Muscle layer of duodenum (tissue), 2 donors: ENCODE results near the gene MTO1.
A peak's percentile ranks its signal among the peaks of the same experiment; 100 is the strongest.
"Not testable (repeated sequence)": the region's sequence is repeated elsewhere in the genome, so short reads cannot be mapped to it uniquely, and the experiment has no call there.

Experiments used
- H3K27ac ChIP-seq: one replicate; pipeline ENCODE4 v1.7.0; 2013; ENCODE audit warnings: mild to moderate bottlenecking, low read length
- H3K27me3 ChIP-seq: one replicate; pipeline ENCODE4 v1.7.0; 2013; ENCODE audit warnings: low read depth, mild to moderate bottlenecking, control low read depth, low read length
- H3K36me3 ChIP-seq, 2 donors: one replicate each; pipeline ENCODE4 v1.7.0; 2013; ENCODE audit warnings: low read length in 2 of 2, control low read depth in 1 of 2, mild to moderate bottlenecking in 1 of 2; ENCODE audit not compliant: insufficient read depth in 2 of 2, control insufficient read depth in 1 of 2
- H3K4me1 ChIP-seq, 2 donors: one replicate each; pipeline ENCODE4 v1.7.0; 2013; ENCODE audit warnings: low read length in 2 of 2, mild to moderate bottlenecking in 2 of 2, control low read depth in 1 of 2, moderate library complexity in 1 of 2; ENCODE audit not compliant: insufficient read depth in 2 of 2, control insufficient read depth in 1 of 2
- H3K4me3 ChIP-seq, 2 donors: one replicate each; pipeline ENCODE4 v1.7.0; 2013; ENCODE audit warnings: low read length in 2 of 2, low read depth in 1 of 2, mild to moderate bottlenecking in 1 of 2
- H3K9me3 ChIP-seq, 2 donors: one replicate each; pipeline ENCODE4 v1.7.0; 2013; ENCODE audit warnings: low read length in 2 of 2, control low read depth in 1 of 2, mild to moderate bottlenecking in 1 of 2; ENCODE audit not compliant: control insufficient read depth in 1 of 2
- donor health status: healthy.

MTO1 gene

GRCh38 chr6:73505142-73505541 lies 43.6 kb downstream of the MTO1 start:
- H3K4me1 ChIP-seq, result no peaks in the 10 kb centered on the region
- peaks cover 24 to 30% of the 10 kb centered on the region in 2 donors for H3K36me3 ChIP-seq

GRCh38 chr6:73505705-73506104 lies 44.2 kb downstream of the MTO1 start:
- not testable (repeated sequence) for H3K27me3 ChIP-seq, H3K4me3 ChIP-seq, H3K4me1 ChIP-seq, H3K9me3 ChIP-seq, H3K27ac ChIP-seq
- peaks cover 20 to 24% of the 10 kb centered on the region in 2 donors for H3K36me3 ChIP-seq

More at GRCh38 chr6:73505142-73505541, 43.6 kb downstream of the MTO1 start:
- no peak overlapping the region for H3K4me3 ChIP-seq
- H3K9me3 ChIP-seq, result no peaks in the 10 kb centered on the region
- no peaks in the 10 kb centered on the region for H3K27me3 ChIP-seq
- H3K27ac ChIP-seq, result no peak overlapping the region

- no peak overlapping the region for H3K27ac ChIP-seq
- no peak overlapping the region for H3K4me3 ChIP-seq
- no peaks in the 10 kb centered on the region for H3K27me3 ChIP-seq
- H3K9me3 ChIP-seq, result no peaks in the 10 kb centered on the region
- no peaks in the 10 kb centered on the region for H3K4me1 ChIP-seq
- peaks cover 15 to 21% of the 10 kb centered on the region in 2 donors for H3K36me3 ChIP-seq
Observed at GRCh38 chr6:73506246-73506645, 44.7 kb downstream of the MTO1 start.

- Histone ChIP-seq H3K4me1 (peaks cover 0 to 4% of the 10 kb centered on the region in 2 donors), H3K9me3 (no peaks in the 10 kb centered on the region), H3K27ac (no peak overlapping the region), H3K36me3 (peaks cover 3 to 5% of the 10 kb centered on the region in 2 donors), H3K27me3 (no peaks in the 10 kb centered on the region), H3K4me3 (no peak overlapping the region)
Observed at GRCh38 chr6:73508776-73509175, 47.2 kb downstream of the MTO1 start.

GRCh38 chr6:73509851-73510250 lies 48.3 kb downstream of the MTO1 start:
- Histone ChIP-seq H3K36me3 (peaks cover 0 to 2% of the 10 kb centered on the region in 2 donors), H3K4me1 (peaks cover 0 to 4% of the 10 kb centered on the region in 2 donors), H3K4me3 (no peak overlapping the region), H3K9me3 (no peaks in the 10 kb centered on the region), H3K27ac (no peak overlapping the region), H3K27me3 (no peaks in the 10 kb centered on the region)

GRCh38 chr6:73511796-73512195 lies 50.3 kb downstream of the MTO1 start:
- Histone ChIP-seq H3K4me3 (no peak overlapping the region), H3K36me3 (peaks cover 14 to 20% of the 10 kb centered on the region in 2 donors), H3K4me1 (peaks cover 18 to 23% of the 10 kb centered on the region in 2 donors), H3K27ac (no peak overlapping the region), H3K9me3 (no peaks in the 10 kb centered on the region), H3K27me3 (no peaks in the 10 kb centered on the region)

- Histone ChIP-seq H3K4me1 (peaks cover 29 to 30% of the 10 kb centered on the region in 2 donors), H3K4me3 (no peak overlapping the region), H3K36me3 (peaks cover 28 to 31% of the 10 kb centered on the region in 2 donors), H3K9me3 (no peaks in the 10 kb centered on the region), H3K27me3 (no peaks in the 10 kb centered on the region), H3K27ac (no peak overlapping the region)
Observed at GRCh38 chr6:73513496-73513854, 51.9 kb downstream of the MTO1 start.

GRCh38 chr6:73514746-73515110 lies 53.2 kb downstream of the MTO1 start:
- H3K9me3 ChIP-seq, result no peaks in the 10 kb centered on the region
- peaks cover 40 to 43% of the 10 kb centered on the region in 2 donors for H3K36me3 ChIP-seq
- H3K27me3 ChIP-seq, result no peaks in the 10 kb centered on the region
- H3K4me1 ChIP-seq, result peaks cover 31 to 38% of the 10 kb centered on the region in 2 donors
- no peak overlapping the region for H3K4me3 ChIP-seq
- H3K27ac ChIP-seq, result no peak overlapping the region

GRCh38 chr6:73515204-73515655 lies 53.7 kb downstream of the MTO1 start:
- H3K27me3 ChIP-seq, result no peaks in the 10 kb centered on the region
- peaks cover 31 to 38% of the 10 kb centered on the region in 2 donors for H3K4me1 ChIP-seq
- no peak overlapping the region for H3K4me3 ChIP-seq
- H3K9me3 ChIP-seq, result no peaks in the 10 kb centered on the region
- H3K27ac ChIP-seq, result peak overlapping the region; percentile 10
- peaks cover 42 to 48% of the 10 kb centered on the region in 2 donors for H3K36me3 ChIP-seq

GRCh38 chr6:73516514-73517489 lies 55.3 kb downstream of the MTO1 start:
- Histone ChIP-seq H3K27ac (peak overlapping the region; percentile 58), H3K4me3 (peak overlapping the region; percentile 45 to 48), H3K27me3 (no peaks in the 10 kb centered on the region), H3K9me3 (no peaks in the 10 kb centered on the region), H3K4me1 (peaks cover 32 to 38% of the 10 kb centered on the region in 2 donors), H3K36me3 (peaks cover 48 to 53% of the 10 kb centered on the region in 2 donors)

- peaks cover 48 to 54% of the 10 kb centered on the region in 2 donors for H3K36me3 ChIP-seq
- H3K4me3 ChIP-seq, result peak overlapping the region; percentile 91 to 95
Observed at GRCh38 chr6:73518100-73518981, 56.8 kb downstream of the MTO1 start.

More at GRCh38 chr6:73518100-73518981, 56.8 kb downstream of the MTO1 start:
- not testable (repeated sequence) for H3K9me3 ChIP-seq, H3K27me3 ChIP-seq
- peak overlapping the region; percentile 45 for H3K27ac ChIP-seq
- H3K4me1 ChIP-seq, result peaks cover 36 to 42% of the 10 kb centered on the region in 2 donors
